Right renal cortex interstitium (tissue), 3 donors: ENCODE data around the gene NFYA. TPM values are rescaled to one million over a fixed set of nuclear protein-coding genes. Genes with fewer than 3 reads are reported as not detected.

ENCODE experiments used
- DNase-seq, 3 donors: peaks; one replicate each; pipeline ENCODE4 v3.0.0-alpha.2; 2013; ENCODE audit warnings: low read depth in 3 of 3, low spot score in 2 of 3
- polyA plus RNA-seq, 3 donors: library from polyadenylated mRNA; unstranded; fragments of 120-200 nt; gene quantifications; one replicate each; pipeline ENCODE4 v1.2.1, GENCODE V29; 2013; ENCODE audit not compliant: insufficient read length in 3 of 3

Gene NFYA
- 10 to 100 TPM; 52.5 to 55.6 (median 53.6) TPM for polyA plus RNA-seq

DNA sequence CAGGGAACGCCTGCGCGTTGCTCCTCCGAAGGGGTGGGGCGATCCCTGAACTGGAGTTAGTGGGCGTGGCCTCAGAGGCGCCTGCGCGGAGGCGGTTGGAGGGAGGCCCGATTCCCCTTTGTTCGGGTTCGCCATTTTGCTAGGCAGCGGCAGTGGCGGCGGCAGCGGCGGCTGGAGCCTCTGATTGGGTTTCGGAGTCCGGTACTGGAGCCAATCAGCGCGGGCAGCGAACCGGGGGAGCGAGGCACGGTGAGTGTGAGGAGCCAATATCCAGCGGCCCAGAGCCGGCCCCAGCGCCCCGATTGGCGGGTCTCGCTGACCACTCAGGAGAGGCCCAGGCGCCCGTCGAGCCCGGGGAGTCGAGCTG is at the start of gene NFYA:
Gene NFYA (plus strand): TSS at position 139 of the 367 bp plus-strand sequence. CDS start 6,116 bp downstream, outside the sequence.
- no peak for DNase-seq

DNA sequence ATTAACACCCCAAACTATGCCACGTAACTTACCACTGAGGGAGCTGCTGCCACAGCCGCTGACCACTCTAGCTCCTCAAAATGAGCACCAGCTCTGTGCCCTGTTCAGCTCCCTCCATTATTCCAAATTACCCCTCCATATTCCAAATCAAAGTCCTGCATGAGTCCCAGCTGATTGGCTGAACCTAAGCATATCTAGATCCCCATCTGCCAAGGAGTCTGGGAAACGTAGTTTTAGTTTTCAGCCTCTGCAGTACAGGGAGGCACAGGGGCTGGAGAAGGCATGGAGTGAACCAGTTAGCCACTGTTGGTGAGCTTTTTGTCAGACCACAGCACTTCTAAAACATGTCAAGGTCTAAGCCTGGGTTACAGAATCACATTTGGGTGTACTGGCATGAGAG is 49.7 kb upstream of the NFYA start:
- DNase-seq = no peak

DNA sequence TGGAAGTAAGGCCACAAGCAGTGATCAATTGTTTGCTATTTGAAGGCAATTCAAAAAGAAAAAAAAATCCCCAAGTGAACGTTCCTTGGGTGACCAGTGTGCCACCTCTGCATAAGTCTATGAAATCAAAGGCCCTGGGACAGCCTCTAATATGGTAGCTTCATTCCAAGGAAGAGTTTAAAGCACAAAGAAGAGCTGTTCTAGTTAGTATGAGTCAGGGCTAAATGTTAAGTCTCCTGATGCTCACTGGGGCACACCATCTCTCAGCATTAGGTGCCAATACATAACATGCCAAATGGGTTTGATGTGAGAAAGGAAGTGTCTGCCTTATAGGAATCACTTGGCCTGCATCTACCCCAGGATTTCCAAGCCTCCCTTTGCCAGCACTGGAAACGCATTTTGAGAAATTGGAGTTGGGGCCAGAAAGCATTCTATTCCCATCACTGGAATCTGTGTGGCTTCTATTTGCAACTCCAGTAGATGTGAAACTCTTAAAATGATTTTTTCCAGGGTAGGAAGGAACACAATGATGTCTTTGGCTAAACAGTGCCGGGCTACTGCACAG is 46.7 kb upstream of the NFYA start:
- no peak for DNase-seq

DNA sequence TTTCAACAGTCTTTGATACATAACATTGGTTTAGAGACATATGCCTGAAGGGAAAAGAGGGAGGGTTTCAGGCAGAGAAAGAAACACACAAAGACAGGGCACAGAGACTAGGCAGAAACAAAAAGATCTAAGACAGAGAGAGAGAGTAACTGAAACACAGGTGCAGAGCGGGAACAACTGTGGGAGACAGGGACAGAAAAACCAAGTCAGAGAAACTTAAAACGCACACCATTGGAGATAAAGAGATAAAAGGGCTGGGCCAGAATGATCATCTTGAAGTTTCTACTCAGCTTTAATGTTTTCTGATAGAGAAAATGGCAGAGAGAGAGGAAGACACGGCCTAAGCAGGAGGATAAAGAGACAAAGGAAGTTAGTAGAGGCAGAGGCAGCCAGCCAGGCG is 45.5 kb upstream of the NFYA start:
- DNase-seq = no peak

DNA sequence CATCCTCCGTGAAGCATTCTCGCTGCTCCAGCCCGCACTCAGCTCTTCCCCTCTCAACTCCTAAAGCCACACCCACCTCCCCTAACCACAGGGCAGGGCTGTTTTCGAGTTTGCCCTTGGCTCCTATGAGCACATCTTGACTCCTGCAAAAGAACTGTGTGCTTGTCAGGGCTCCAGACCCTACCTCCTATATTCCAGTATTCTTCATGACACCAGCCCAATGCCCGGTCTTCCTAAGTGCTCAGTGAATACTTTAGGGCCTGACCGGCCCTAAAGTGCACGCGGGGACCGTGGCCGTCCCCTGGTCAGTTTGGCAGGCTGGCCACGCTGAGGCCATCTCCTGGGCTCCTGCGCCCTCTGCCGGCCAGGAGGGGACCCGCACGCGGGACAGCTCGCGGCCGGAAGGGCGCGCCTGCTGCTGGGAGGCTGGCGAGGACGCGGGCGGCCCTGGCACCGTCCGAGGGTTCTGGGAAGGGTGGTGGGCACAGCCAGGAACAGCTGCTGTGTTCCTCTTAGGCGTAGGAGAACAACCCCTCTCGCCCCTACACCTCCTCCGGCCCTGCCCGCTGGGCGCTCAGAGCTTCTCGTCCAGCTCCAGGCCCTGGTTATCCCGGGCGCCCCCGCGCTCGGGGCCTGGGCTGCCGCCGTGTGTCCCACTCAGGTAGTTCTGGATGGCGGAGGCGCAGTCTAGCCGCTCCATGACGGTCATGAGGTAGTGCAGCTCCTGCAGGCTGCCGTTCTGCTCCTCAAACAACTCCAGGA is 44.8 kb upstream of the NFYA start:
- DNase-seq = peak; percentile 74 to 80 (median 78)

DNA sequence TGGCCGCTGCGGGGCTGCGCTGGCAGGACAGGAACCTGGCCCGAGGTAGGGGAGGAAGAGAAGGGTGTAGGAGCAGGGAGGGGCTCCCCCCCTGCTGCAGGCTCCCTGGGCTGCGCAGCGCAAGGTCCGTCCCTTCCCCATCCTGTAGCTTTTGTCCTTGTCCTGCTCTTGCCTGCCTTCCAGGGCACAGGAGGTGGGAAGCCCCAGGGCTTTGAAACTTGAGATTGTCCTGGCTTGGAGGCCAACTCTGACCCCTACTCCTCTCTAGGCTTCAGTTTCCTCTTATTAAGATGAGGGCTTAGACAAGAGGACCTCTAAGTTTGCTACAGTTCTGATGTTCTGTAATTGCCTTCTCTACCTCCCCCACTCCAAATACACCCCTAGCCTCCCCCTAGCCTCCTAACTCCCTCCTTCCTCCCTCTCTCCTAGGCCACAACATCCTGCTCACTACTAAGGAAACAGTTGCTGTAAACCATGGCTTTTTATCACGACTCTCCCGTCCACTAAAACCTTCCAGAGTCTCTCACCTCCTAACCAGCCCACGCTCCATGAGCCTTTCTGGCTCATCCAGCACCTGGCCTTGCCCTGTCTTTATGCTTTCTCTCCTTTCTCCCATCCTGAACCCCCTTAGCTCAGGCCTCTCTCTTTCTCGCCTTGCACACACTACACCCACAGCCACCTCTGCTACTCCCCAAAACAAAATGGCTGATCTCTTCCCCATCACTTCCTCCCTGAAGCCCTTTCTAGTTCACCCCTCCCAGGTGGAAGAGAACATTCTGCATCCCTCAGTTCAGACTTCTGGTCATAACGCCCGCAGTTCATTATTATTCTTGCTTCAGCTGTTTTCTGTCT is 44.0 kb upstream of the NFYA start:
- peak in 1 of 3 donors; percentile 45 for DNase-seq

DNA sequence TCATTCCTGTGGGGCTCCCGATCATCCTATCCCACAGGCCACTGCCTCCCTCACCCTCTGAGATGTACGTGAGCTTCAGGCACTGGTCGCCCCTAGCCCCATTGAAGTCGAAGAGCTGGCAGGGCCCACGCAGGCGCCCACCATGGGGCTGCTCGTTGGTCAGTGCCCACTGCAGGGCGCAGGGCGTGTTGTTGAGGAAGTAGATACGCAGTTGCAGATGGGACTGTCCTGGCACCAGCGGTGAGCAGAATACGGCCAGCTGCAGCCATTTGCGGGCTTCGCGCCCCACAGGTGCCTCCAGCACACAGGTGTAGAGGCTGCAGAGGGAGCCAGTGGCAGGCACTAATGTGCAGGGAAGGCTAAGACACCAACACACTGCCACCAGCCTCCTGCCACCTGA is 39.9 kb upstream of the NFYA start:
- no peak for DNase-seq

DNA sequence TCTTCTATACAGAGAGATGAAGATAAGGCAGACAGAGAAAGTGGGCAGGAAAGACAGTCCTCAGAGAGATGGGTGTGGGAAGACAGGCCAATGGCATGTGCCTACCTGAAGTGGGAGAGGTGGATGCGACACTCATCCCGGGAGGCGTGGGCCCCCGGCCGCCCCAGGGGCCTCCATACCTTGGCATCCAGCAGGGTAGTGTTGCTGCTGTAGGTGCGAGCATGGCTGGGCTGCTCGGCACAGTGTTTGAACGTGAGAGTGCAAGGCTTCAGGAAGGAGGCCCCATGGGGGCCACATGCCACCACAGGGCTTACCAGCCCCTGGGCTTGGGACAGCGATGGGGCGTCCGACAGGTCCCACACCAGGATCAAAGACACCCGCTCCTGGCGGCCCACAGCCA is 39.0 kb upstream of the NFYA start:
- DNase-seq = no peak

DNA sequence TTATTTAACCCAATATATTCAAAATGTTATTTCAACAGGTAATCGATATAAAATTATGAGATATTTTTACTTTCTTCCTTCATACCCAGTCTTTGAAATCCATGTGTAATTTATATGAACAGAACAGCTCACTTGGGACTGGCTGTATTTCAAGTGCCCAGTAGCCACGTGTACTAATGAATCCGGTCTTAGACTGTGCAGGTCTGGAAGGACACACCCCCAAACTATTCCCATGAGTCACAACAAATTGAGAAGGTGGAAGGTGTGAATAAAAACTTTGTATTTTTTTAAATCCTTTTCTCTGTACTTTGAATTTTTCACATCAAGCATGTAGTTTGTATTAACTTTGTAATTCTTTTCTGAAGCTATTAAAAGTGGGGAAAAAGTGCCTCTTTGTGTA is 36.6 kb upstream of the NFYA start:
- no peak for DNase-seq

DNA sequence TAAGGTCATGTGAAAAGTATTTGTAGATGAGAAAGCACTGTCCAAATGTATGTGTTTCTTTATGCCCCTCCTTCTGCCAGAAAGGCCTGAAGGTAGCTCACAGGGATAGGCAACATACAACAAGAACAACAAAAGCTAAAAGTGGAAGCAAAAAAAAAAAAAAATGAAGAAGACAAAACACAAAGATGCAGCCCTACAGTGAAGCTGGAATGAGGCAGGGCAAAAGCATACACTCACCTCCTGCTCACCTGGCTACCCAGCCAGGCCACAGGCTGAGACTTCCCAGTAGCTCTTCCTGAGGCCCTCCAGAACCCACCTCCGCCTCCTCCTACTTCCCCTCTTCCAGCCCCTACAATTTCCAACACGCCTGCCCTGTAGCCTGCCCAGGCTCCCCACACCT is 36.2 kb upstream of the NFYA start:
- DNase-seq = no peak

DNA sequence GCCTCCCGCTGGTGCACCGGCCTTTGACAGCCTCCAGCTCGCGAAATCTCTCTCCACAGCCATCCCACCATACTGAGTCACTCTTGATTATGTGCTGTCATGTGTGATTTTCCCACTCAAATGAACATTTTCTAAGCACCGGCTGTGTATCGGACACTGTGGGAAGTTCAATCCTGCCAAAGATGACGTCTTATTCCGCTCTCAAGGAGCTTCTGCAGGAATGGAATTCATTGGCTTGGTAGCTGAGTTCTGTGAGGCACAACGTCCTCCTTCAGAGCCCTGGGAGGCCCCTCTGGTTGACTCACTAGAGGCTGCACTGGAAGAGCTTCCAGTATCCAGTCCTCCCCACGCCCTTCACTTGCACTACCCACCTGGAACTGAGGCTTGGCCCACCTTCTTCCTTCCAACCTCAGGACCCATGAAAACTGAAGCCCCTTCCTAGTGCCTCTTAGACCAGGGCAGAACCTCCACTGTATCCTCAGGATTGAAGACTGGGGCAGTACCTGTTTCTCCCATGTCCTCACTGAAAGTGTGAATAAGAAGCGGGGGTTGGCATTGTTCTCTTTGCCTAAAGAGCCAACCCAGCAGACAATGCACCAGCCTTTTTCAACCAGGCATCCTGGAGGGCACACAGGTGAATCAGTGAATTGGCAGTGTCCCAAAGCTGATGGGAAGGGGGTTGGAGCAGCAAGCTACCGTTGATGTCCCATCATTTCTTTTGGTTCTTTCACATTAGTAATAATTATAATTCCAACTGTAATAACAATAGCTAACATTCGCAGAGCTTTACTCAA is 35.5 kb upstream of the NFYA start:
- DNase-seq = no peak

DNA sequence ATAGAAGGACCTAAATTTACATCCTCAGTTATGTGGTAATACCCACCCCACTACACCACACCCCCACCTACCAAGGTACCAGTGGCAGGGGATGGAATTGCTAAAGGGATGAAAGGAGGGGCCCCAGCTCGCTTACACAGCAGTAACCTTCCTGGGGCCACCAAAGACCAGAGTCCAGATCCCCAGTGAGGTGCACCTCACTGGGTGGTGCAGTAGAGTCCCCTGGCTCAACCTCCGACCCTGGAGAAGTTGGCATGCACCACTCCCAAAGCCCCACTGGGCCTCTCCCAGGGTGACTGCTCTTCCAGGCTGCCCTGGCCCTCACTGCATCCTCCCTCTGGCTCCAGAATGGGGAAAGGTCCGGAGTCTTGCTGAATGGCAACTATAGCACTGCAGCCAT is 34.6 kb upstream of the NFYA start:
- DNase-seq = no peak

DNA sequence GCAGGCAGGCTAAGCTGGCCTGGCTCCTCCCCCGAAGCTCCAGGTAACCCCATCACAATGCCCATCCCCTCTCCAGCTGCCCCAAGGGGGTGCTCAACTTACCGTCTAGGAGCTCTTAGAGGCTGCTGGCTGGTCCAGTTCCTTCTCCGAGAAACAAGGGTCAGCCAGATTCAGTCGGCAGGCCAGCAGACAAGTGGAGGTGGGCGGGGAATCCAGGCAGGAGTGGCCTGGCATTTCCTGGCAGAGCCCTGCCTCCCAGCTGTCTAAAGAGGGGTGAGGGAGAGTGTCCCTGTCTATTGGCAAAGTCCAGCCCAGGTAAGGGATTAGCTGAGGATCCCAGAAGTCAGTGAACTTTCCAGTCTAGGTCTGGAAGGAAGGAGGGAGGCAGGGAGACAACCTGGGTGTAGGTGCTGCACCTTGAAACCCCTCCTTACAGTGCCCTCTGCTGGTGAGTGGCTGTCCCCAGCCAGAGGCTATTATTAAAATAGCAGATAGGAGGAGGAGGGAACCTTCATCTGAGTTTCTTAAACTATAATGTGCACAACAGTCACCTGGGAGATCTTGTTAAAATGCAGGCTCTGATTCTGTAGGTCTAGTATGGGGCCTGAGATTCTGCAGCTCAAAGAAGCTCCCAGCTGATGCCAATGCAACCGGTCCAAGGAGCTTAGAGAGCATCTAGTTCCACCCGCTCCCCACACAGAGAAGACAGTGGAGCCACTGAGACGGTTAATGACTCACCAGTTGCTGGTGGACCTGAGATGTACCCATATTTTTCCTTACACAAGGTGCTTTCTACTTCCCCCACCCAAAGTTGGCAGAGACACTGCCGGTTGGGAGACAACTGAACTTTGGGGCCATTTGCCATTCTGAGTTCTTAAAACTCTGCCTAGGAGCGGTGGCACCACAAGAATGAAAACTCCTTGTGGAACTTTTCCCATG is 33.4 kb upstream of the NFYA start, which contains the start of gene UNC5CL:
Gene UNC5CL (minus strand): TSS at position 162 of the 939 bp plus-strand sequence. CDS start 4,147 bp downstream, outside the sequence.
- DNase-seq = no peak

DNA sequence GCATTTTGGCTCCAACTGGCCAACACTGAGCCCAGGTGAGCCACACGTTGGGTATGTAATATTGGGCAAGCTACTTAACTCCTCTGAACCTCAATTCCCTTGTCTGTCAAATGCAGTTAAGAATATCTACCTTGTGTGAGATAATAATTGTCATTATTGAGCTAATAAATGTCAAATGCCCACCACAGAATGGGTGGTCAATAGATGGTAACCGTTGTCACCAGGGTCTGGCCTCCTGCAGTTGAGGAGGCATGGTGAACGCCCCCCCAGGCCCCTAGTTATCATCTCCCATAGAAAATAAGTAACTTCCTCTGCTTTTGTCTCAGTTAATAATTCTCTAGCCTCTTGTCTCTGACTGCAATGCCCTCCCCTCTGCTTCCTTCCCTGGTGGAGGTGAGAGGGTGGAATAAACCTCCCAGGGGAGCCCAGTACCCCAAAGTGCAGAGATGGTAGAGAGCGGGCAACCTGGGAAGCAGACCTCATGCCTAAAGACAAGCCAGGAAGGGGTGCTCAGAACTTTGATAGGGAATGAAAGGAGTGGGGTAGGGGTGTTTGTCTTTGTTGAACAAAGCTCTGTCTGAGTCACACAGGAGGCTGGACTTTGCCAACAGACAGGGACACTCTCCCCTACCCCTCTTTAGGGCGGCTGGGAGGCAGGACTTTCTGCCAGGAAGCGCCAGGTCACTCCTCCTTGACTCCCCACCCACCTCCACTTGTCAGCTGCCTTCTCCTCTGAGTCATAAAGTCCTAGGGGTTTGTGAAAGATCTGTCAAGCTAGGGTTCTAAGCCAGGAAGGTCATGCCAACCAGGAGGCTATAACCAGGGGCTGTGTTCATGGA is 32.5 kb upstream of the NFYA start:
- DNase-seq = no peak

DNA sequence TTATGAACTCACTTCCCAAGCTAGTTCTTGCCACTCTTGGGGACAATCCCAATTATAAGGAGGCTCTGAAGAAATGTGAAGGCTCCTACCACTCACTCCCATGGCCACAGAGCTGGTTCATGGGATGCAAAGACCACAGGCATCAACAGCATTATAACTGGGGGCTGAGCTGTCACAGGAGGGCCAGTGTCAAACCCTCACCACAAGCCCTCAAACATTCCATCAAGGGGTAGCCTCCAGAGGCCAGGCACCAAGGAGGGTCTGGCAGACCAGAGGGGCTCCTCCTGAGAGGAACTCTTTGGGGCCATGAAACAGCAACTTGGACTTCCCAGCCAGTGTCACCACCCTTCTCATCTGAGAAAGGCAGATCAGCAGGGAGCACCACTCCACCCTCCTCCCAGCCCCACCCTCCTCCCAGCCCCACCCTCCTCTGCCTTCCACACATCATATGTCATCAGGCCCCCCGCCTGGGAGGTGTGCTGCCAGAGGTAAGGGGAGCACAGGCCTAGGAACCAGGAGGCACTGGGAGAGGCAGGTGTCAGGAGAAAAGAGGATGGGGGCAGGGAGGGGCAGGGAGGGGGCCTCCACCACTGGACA is 31.7 kb upstream of the NFYA start:
- no peak for DNase-seq

DNA sequence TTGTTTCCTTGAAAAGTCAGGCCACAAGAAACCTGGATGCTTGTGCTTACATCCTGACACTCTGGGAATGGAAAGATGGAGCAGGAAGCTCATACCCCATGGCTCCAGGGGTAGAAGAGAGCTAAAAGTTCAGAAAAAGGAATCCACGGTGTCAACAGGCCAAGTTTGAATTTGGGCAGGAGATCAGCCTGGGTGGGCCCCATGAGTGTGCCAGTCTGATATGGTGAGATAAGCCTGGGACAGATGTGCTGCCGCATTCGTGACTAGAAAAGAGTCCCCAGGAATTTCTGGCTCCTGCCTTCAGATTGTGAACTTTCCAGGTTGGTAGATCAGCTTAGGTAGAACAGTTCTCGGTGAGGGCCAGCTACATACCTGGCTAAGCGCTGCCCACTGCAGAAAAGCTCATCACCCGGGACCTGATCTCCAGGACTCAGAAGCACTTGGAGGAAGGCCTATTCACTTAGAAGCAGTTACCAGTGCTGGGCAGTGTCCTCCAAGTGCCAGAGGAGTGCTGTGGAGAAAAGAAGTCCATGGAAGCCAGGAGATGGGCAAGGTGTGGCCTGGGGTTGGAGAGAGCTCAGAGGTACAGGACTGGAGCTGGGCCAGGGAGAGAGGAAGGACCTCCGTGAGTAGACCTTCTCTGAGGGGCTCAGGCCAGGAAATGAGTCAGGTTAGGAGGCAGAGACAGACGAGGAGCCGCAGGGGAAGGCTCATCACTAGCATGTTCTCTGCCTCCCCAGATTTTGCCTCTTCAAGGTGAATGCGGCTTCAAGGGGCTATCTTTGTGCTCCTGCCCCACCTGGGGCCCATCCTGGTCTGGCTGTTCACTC is 30.3 kb upstream of the NFYA start, which contains the start of gene TSPO2:
Gene TSPO2 (plus strand): TSS at position 242 of the 830 bp plus-strand sequence. CDS start 519 bp downstream, at position 761.
- no peak for DNase-seq

DNA sequence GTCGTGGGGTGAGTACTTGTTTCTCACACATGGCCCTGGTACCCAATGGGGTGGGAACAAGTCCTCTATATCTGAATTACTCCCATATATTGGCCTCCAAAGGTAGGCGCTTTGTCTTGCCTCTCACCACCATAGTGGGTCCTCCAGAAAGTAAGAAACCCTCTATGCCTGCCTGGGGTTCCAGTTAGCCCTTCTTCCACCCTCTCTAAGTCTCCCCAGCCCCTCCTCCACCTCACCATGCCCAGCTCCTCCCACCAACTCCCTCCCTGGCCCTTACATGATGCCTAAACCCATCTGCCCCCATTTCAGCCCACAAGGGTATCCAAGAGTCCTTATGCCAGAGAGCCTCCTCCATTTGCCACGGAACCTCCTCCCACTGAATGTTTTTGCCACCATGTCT is 29.6 kb upstream of the NFYA start:
- DNase-seq = no peak
